MM.1S (cell line): Measurements from ENCODE around the gene BET1L.

Experiments used
- EZH2 ChIP-seq: fragments of 300-600 bp; sonication (generic); optimal IDR thresholded peaks from 2 replicates; pipeline ENCODE3; 2017; ENCODE audit warnings: low read depth, mild to moderate bottlenecking, antibody characterized with exemption, low read length, mixed read lengths
- TF ChIP-seq, protein P1 (sequence below): fragments of 300-600 bp; sonication (generic); IDR thresholded peaks from 2 replicates; pipeline ENCODE4 v1.5.1; 2016; ENCODE audit warnings: antibody characterized with exemption, low read length, mixed read lengths

DNA sequence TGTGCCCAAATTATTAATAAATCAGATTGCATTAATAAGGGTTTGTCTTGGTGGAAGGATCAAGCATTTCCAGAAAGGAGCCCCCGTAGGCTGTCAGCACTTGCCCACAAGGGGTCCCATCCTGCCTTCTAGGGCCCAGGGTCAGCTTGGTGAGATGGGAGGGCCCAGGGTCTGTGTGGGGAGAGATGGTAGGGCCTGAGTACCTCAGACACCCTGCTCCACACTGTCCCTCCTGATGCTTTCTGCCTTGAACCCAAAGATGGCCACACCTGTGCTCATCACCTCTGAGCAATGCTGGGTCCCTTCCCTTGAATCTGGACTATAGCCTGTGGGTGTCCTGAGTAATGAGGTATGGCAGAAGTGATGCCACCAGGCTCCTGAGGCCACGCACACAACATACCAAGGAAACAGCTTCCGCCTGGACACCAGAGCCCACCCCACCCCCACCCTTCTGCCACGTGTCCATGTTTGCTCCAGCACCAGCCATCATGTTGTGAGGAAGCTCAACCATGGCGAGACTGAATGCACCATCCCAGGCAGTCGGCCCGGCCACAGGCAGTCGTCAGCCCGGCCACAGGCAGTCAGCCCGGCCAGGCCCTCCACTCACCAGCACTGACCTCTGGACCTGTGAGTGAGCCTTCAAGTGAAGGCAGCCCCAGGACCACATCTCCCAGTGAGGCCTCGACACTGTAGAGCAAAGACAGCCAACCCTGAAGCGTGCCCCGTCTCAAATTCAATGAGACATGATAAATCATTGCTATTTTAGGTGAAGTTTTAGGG lies 6.8 kb downstream of the BET1L start:
- TF ChIP-seq, protein P1, sequence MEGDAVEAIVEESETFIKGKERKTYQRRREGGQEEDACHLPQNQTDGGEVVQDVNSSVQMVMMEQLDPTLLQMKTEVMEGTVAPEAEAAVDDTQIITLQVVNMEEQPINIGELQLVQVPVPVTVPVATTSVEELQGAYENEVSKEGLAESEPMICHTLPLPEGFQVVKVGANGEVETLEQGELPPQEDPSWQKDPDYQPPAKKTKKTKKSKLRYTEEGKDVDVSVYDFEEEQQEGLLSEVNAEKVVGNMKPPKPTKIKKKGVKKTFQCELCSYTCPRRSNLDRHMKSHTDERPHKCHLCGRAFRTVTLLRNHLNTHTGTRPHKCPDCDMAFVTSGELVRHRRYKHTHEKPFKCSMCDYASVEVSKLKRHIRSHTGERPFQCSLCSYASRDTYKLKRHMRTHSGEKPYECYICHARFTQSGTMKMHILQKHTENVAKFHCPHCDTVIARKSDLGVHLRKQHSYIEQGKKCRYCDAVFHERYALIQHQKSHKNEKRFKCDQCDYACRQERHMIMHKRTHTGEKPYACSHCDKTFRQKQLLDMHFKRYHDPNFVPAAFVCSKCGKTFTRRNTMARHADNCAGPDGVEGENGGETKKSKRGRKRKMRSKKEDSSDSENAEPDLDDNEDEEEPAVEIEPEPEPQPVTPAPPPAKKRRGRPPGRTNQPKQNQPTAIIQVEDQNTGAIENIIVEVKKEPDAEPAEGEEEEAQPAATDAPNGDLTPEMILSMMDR = no peak
- TF ChIP-seq EZH2 = no peak
